Activated T-cell treated with anti-CD3 and anti-CD28 coated beads, Interleukin-2, amount 50 U/mL, for 72 hours (primary cell): ENCODE data around the gene TPM3. TPM values are rescaled to one million over a fixed set of nuclear protein-coding genes. Genes with fewer than 3 reads are reported as not detected.
A peak's percentile ranks its signal among the peaks of the same experiment; 100 is the strongest.
"Not testable (repeated sequence)": the region's sequence is repeated elsewhere in the genome, so short reads cannot be mapped to it uniquely, and the experiment has no call there.

Source experiments
- ATAC-seq, 2 donors: fragments of 150-1000 bp; cut with Tn5 transposase; replicated peaks in 1 of 2; 2 replicates each; pipeline ENCODE4 v1.10.0; 2021; ENCODE audit warnings: moderate library complexity in 2 of 2, mild to moderate bottlenecking in 1 of 2
- DNase-seq, 2 donors: peaks; one replicate each; pipeline ENCODE4 v3.0.0; 2021 to 2022; ENCODE audit warnings: mixed read lengths in 1 of 2
- H3K27ac Mint-ChIP-seq: one replicate; pipeline ENCODE4 v1.8.0; 2022; ENCODE audit warnings: mild to moderate bottlenecking, moderate library complexity, mixed read lengths
- H3K27me3 Mint-ChIP-seq: one replicate; pipeline ENCODE4 v1.8.0; 2022; ENCODE audit warnings: low read depth, mixed read lengths
- H3K36me3 Mint-ChIP-seq, 2 donors: one replicate each; pipeline ENCODE4 v1.8.0; 2022; ENCODE audit warnings: mixed read lengths in 2 of 2, mild to moderate bottlenecking in 1 of 2; ENCODE audit not compliant: insufficient read depth in 2 of 2
- H3K4me1 Mint-ChIP-seq: one replicate; pipeline ENCODE4 v1.8.0; 2022; ENCODE audit warnings: low read depth, mixed read lengths
- H3K4me3 Mint-ChIP-seq, 2 donors: one replicate each; pipeline ENCODE4 v1.8.0; 2022; ENCODE audit warnings: mild to moderate bottlenecking in 2 of 2, mixed read lengths in 2 of 2, moderate library complexity in 2 of 2
- H3K9me3 Mint-ChIP-seq, 2 donors: one replicate each; pipeline ENCODE4 v1.8.0; 2022; ENCODE audit warnings: mixed read lengths in 2 of 2
- total RNA-seq, 2 donors: library from RNA; stranded (reverse); gene quantifications; one replicate each; pipeline ENCODE4 v1.2.3, GENCODE V29; 2022

Gene TPM3
- total RNA-seq, 2 donors from 2014 or later: 456 to 468 TPM

DNA sequence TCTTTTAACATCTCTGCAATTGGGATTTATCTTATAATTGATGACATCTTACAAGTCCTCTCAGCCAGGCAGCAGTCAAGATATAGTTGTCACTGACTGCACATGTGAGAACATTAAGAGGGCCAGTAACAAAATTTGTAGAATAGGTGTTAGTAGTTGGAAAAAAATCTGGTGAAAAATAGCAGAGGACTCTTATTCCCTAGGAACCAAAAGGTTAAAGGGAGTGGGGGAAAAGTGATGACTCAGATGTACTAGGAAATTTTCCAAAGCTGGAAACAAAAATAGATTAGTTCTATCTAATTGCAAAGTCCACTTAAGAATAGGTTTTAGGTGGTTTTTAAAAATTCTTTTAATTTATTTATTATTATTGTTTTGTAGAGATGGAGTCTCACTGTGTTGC lies 40.6 kb downstream of the TPM3 start:
- Mint-ChIP-seq H3K9me3 (no peaks in the 10 kb centered on the region), H3K4me3 (no peak overlapping the region), H3K27ac (no peak overlapping the region), H3K4me1 (peaks cover 37% of the 10 kb centered on the region), H3K27me3 (no peaks in the 10 kb centered on the region), H3K36me3 (peaks cover 0 to 14% of the 10 kb centered on the region in 2 donors)
- DNase-seq: no peak
- no peak for ATAC-seq

GRCh38 chr1:154148807-154149206 lies 43.1 kb downstream of the TPM3 start:
- no peaks in the 10 kb centered on the region for H3K9me3 Mint-ChIP-seq
- DNase-seq (no peak), ATAC-seq (peak; percentile 82 to 93)
- H3K4me3 Mint-ChIP-seq: peak overlapping the region in 1 of 2 donors; percentile 7
- H3K27ac Mint-ChIP-seq: no peak overlapping the region
- peaks cover 21% of the 10 kb centered on the region for H3K4me1 Mint-ChIP-seq
- H3K36me3 Mint-ChIP-seq: peaks cover 0 to 1% of the 10 kb centered on the region in 2 donors
- H3K27me3 Mint-ChIP-seq: no peaks in the 10 kb centered on the region

GRCh38 chr1:154147505-154147904 lies 44.4 kb downstream of the TPM3 start:
- not testable (repeated sequence) for ATAC-seq, H3K4me3 Mint-ChIP-seq, H3K27me3 Mint-ChIP-seq, H3K9me3 Mint-ChIP-seq, DNase-seq, H3K27ac Mint-ChIP-seq, H3K36me3 Mint-ChIP-seq
- peaks cover 18% of the 10 kb centered on the region for H3K4me1 Mint-ChIP-seq

- Mint-ChIP-seq H3K27ac (no peak overlapping the region), H3K27me3 (no peaks in the 10 kb centered on the region), H3K36me3 (no peaks in the 10 kb centered on the region), H3K4me3 (no peak overlapping the region), H3K9me3 (no peaks in the 10 kb centered on the region), H3K4me1 (peaks cover 18% of the 10 kb centered on the region)
- DNase-seq: no peak
- ATAC-seq: no peak
Measured at GRCh38 chr1:154145986-154146385, 45.9 kb downstream of the TPM3 start.

GRCh38 chr1:154142358-154142757 lies 49.5 kb downstream of the TPM3 start:
- Mint-ChIP-seq H3K27ac (no peak overlapping the region), H3K4me1 (peaks cover 12% of the 10 kb centered on the region), H3K9me3 (no peaks in the 10 kb centered on the region), H3K4me3 (no peak overlapping the region), H3K36me3 (no peaks in the 10 kb centered on the region), H3K27me3 (no peaks in the 10 kb centered on the region)
- no peak for ATAC-seq
- no peak for DNase-seq

- Mint-ChIP-seq H3K9me3 (no peaks in the 10 kb centered on the region), H3K4me1 (peaks cover 15% of the 10 kb centered on the region), H3K27ac (no peak overlapping the region), H3K4me3 (no peak overlapping the region), H3K27me3 (no peaks in the 10 kb centered on the region), H3K36me3 (no peaks in the 10 kb centered on the region)
- DNase-seq (no peak), ATAC-seq (no peak)
Measured at GRCh38 chr1:154141240-154141639, 50.7 kb downstream of the TPM3 start.

DNA sequence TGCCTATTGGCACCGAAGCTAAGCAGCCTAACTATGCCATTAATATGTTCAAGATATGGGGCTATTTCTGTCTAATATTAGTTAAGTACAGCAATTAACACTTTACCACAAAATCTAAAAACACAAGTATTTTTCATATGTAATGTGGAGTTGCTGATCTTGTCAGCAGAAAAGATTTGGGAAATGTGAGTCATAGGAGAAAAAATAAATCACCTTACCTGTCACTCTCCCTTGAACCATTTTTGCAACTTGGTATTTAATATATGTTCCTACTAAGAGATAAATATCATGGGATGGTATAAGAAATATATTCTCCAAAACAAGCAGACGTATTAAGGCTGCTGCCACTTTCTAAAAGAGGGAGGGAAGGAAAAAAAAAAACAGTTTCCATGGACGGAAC lies 54.0 kb downstream of the TPM3 start:
- ATAC-seq: no peak
- H3K36me3 Mint-ChIP-seq: no peaks in the 10 kb centered on the region

DNA sequence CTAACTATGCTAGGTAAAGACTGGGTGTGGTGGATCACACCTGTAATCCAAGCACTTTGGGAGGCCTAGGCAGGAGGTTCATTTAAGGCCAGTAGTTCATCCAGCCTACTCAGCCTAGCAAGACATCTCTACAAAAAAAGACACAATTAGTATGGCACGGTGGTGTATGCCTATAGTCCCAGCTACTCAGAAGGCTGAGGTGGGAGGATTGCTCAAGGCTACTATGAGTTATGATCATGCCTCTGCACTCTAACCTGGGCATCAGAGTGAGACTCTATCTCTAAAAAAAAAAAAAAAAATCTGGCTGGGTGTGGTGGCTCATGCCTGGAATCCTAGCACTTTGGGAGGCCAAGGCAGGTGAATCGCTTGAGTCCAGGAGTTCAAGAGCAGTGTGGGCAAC lies 58.6 kb downstream of the TPM3 start:
- H3K36me3 Mint-ChIP-seq: no peaks in the 10 kb centered on the region
- H3K9me3 Mint-ChIP-seq: no peaks in the 10 kb centered on the region
- peaks cover 26% of the 10 kb centered on the region for H3K4me1 Mint-ChIP-seq
- H3K4me3 Mint-ChIP-seq: no peak overlapping the region
- no peaks in the 10 kb centered on the region for H3K27me3 Mint-ChIP-seq
- no peak overlapping the region for H3K27ac Mint-ChIP-seq
- no peak for ATAC-seq
- no peak for DNase-seq

More for the DNA sequence above, 54.0 kb downstream of the TPM3 start:
- H3K27ac Mint-ChIP-seq: no peak overlapping the region
- H3K4me1 Mint-ChIP-seq: peaks cover 9% of the 10 kb centered on the region
- DNase-seq: no peak
- no peaks in the 10 kb centered on the region for H3K9me3 Mint-ChIP-seq
- no peak overlapping the region for H3K4me3 Mint-ChIP-seq
- no peaks in the 10 kb centered on the region for H3K27me3 Mint-ChIP-seq

DNA sequence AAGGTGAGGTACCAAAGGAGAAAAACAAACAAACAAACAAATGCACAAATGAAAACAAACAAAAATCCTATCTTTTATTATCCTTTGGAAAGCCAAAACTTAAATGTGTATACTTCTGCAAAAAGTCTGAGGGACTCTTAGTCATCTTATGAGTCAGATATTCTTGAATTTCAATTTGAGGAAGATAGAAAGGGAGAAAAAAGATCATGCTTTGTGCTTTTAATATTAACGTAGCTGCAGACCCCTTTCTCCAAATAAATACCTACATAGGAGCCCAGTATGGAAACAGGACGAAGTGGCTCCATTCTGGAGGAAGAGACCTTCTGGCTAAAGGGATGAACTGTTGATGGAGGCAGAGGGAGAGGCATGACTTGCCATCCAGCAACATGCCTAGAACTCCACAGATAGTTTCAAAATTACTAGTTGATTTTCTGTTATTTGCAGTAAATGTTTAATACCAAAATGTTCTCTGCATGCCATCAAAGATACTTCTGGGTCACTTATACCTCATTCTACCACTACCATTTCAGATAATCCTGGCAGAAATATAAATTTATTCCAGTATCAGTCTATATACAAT lies 62.4 kb downstream of the TPM3 start:
- no peak for DNase-seq
- Mint-ChIP-seq H3K27me3 (peaks cover 6% of the 10 kb centered on the region), H3K9me3 (no peaks in the 10 kb centered on the region), H3K27ac (peak overlapping the region; percentile 66), H3K36me3 (no peaks in the 10 kb centered on the region), H3K4me1 (peaks cover 16% of the 10 kb centered on the region), H3K4me3 (peak overlapping the region; percentile 66 to 71)
- ATAC-seq: peak in 1 of 2 donors; percentile 45

DNA sequence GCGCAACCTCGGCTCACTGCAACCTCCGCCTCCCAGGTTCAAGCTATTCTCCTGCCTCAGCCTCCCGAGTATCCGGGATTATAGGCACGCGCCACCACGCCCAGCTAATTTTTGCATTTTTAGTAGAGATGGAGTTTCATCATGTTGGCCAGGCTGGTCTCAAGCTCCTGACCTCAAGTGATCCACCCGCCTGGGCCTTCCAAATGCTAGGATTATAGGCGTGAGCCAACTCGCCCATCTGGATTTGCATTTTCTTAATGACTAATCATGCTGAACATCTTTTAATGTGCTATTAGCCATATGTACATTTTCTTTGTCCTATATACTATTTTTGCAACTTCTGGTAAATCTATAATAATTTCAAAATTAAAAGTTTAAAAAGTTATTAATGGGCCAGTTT lies 68.7 kb downstream of the TPM3 start:
- not testable (repeated sequence) for DNase-seq, H3K9me3 Mint-ChIP-seq, H3K4me3 Mint-ChIP-seq, H3K4me1 Mint-ChIP-seq, H3K27me3 Mint-ChIP-seq, H3K36me3 Mint-ChIP-seq, ATAC-seq, H3K27ac Mint-ChIP-seq

DNA sequence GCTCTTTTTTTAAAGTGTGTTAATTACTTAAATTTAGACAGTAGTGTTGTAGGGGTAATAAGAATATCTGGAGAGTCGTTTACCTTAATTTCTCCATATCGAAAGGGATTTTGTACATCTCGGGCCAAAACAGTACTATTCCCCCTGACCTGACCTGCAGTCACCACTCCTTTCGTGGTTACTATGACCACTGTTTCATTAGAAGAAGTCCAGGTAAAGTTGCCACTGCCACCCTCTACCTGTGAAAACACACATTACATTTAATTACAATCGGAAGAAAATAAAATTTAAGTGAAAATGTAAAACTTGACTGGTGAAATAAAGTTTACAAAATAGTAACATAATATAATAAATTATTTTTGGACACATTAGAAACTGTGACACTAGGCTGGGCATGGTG lies 74.3 kb downstream of the TPM3 start:
- ATAC-seq (no peak), DNase-seq (no peak)
- no peaks in the 10 kb centered on the region for H3K36me3 Mint-ChIP-seq
- no peak overlapping the region for H3K27ac Mint-ChIP-seq
- H3K27me3 Mint-ChIP-seq: no peaks in the 10 kb centered on the region
- no peak overlapping the region for H3K4me3 Mint-ChIP-seq
- H3K4me1 Mint-ChIP-seq: peaks cover 6% of the 10 kb centered on the region
- no peaks in the 10 kb centered on the region for H3K9me3 Mint-ChIP-seq

- H3K36me3 Mint-ChIP-seq: no peaks in the 10 kb centered on the region
- peaks cover 6% of the 10 kb centered on the region for H3K4me1 Mint-ChIP-seq
- no peaks in the 10 kb centered on the region for H3K27me3 Mint-ChIP-seq
- H3K9me3 Mint-ChIP-seq: no peaks in the 10 kb centered on the region
- ATAC-seq: peak in 1 of 2 donors; percentile 51
- no peak overlapping the region for H3K27ac Mint-ChIP-seq
- DNase-seq: no peak
- H3K4me3 Mint-ChIP-seq: no peak overlapping the region
Measured at GRCh38 chr1:154115180-154115579, 76.7 kb downstream of the TPM3 start.
